ENCODE data around the gene ANKRD49.

ANKRD49 gene

GRCh38 chr11:94544646-94545263, 51.0 kb downstream of the ANKRD49 start:
- peak; percentile 44 for DNase-seq

DNA sequence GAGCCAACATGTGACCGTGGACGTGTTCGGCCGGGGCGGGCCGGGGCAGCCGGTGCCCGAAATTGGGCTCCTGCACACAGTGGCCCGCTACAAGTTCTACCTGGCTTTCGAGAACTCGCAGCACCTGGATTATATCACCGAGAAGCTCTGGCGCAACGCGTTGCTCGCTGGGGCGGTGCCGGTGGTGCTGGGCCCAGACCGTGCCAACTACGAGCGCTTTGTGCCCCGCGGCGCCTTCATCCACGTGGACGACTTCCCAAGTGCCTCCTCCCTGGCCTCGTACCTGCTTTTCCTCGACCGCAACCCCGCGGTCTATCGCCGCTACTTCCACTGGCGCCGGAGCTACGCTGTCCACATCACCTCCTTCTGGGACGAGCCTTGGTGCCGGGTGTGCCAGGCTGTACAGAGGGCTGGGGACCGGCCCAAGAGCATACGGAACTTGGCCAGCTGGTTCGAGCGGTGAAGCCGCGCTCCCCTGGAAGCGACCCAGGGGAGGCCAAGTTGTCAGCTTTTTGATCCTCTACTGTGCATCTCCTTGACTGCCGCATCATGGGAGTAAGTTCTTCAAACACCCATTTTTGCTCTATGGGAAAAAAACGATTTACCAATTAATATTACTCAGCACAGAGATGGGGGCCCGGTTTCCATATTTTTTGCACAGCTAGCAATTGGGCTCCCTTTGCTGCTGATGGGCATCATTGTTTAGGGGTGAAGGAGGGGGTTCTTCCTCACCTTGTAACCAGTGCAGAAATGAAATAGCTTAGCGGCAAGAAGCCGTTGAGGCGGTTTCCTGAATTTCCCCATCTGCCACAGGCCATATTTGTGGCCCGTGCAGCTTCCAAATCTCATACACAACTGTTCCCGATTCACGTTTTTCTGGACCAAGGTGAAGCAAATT, 51.7 kb downstream of the ANKRD49 start:
- no peak for DNase-seq

DNA sequence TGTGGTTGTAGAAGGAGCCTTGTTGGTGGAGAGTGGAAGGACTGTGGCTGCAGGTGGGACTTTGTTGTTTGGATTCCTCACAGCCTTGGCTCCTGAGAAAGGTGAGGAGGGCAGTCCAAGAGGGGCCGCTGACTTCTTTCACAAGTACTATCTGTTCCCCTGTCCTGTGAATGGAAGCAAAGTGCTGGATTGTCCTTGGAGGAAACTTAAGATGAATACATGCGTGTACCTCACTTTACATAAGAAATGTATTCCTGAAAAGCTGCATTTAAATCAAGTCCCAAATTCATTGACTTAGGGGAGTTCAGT, 52.3 kb downstream of the ANKRD49 start:
- no peak for DNase-seq

DNA sequence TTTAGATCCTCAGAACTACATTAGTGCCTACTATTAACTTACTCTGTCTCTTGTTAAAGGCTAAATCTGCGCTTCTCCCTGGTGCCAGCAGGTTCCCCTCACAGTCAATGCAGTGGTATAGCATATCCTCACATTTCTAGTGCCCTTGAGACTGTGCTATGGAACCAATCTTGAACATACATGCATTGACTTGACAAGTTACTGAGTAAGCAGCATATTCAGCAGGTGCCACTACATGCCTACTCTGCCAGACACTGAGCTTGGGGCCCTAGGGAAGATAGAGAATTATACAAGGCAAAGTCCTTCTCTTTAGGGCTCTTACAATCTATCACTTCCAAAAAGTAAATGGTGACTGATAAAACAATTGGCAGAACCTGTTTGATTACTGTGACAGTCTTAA, 53.1 kb downstream of the ANKRD49 start:
- no peak for DNase-seq

- DNase-seq = no peak
Observed at GRCh38 chr11:94549146-94549545, 55.4 kb downstream of the ANKRD49 start.
